ENCODE results near the gene POMT1.

Gene POMT1

DNA sequence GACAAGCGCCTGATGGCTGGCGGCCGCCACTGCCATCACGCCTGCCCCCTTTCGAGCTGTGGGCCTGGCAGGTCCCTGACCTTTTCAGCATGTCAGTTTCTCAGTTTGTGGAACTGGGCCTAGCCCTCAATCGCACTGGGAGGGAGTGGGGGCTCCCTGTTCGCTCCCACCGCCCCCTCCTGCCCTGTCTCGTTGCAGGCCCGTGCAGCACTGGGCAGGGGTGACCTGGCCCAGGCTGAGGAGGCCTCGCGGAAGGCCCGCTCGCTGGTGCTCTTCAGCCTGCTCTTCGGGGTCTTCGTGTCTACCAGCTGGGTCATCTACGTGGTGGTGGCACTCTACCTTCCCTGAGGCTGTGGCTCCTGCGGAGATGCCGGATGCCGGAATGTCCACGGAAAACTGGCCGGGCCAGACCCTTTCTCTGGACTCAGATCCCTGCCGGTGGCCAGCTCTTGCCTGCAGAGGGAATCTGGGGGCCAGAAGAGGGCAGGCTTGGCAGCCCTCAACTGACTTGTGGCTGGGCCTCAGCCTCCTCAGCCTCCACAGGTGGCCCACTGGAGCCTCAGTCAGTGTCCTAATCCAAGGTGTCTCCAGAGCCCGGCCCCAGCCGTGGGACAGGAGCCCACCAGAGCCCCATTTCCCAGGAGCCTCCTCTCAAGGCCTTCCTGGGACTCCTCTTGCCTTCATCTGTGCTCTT lies 55.3 kb downstream of the POMT1 start:
- no peak for DNase-seq

GRCh38 chr9:131559421-131560000 lies 56.8 kb downstream of the POMT1 start:
- no peak for DNase-seq

- DNase-seq = no peak
Measured at GRCh38 chr9:131562032-131562959, 59.6 kb downstream of the POMT1 start.

DNA sequence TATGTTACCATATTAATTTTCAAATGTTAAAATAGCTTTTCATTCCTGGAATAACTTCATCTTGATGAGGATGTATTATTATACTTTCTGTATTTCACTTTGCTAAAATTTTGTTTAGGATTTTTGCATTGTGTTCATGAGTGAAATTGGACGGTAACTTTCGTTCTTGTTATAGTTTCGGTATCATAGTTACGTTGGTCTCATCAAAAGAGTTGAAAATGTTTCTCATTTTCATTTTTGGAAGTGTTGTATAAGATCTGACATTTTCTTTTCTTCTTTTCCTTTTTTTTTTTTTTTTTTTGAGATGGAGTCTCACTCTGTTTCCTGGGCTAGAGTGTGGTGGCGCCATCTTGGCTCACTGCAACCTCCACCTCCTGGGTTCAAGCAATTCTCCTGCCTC lies 62.7 kb downstream of the POMT1 start:
- no peak for DNase-seq

- no peak for DNase-seq
Measured at GRCh38 chr9:131566158-131566557, 63.4 kb downstream of the POMT1 start.

DNA sequence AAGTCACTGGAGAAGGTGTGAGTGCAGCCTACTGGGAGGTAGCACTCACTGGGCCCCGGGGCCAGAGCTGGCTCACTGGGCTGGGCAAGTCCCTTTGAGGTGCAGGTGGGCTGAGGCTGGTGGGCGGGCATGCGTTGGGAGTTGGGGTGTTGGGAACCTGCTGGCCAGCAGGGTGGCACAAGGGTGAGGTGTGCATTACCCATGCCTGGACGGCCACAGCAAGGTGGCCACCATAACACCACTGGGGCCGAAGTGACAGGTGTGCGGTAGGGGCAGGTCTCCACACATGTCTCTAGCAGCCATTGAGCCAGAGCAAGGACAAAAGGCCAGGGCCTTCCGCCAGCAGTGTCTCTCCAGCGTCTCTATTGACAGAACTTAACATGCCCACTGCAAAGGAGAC lies 65.2 kb downstream of the POMT1 start:
- DNase-seq = no peak

Data from NCI-H2227 treated with DMSO at 0.1 percent for 48 hours (cell line).